Activated naive CD8-positive, alpha-beta T cell treated with anti-CD3 and anti-CD28 coated beads, Interleukin-2, amount 50 U/mL, for 16 hours (primary cell): Measurements from ENCODE around the gene PRSS12.
"Not testable (repeated sequence)": the region's sequence is repeated elsewhere in the genome, so short reads cannot be mapped to it uniquely, and the experiment has no call there.

Source experiments
- DNase-seq: peaks from one replicate; pipeline ENCODE4 v3.0.0-alpha.2; 2020; ENCODE audit warnings: low read depth, low spot score

Gene PRSS12

DNA sequence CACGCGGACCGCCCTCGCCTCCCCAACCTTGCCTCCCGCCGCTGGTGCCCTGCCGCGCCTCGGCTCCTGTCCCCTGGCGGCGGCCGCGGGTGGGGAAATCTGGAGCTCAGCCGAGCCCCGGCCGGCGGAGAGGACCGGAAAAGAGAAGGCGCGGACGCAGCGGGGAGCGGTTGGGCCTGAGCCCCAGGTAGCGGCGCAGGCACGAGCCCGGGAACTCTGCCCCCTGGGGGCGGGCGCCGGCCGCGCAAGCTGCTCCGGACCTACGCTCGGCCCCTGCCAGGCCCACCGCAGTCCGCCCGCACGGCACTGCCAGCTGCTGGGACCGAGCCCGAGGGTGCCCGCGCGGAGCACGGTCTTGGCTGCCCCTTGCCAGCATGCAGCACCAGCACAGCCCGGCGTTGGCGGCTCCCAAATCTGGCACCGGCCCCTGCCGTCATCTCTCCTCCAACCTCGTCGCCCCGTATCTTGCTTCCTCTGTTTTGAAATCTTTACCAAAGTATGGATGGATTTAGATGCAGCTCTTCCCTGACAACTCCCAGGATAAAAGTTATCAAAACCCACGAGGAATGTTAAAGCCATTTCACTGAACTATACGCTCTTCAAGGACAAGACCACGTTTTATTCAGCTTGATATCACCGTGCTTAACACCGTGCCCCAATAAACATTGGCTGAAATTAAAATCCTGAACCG, at the start of gene PRSS12:
Gene PRSS12 (minus strand): TSS at position 161 of the 691 bp plus-strand sequence. CDS start 283 bp downstream, outside the sequence.
- no peak for DNase-seq

DNA sequence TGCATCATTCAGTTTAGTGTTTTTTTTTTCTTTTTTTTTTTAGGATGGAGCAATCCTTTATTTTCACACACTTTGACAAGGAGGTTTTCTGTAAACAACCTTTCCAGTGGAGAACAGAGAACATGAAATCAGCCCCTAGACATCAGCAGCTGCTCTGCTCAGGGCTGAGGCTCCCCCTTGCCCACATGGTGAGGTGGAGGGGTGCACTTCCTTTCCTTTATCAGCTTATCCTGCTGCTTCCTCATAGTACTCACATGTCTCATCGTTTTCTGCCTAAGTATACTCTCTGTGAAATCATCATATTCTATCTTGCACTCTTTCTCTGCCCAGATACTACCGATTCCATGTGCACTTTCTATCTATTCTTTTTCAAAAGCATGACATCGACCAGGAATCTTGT, 47.6 kb upstream of the PRSS12 start:
- no peak for DNase-seq

DNA sequence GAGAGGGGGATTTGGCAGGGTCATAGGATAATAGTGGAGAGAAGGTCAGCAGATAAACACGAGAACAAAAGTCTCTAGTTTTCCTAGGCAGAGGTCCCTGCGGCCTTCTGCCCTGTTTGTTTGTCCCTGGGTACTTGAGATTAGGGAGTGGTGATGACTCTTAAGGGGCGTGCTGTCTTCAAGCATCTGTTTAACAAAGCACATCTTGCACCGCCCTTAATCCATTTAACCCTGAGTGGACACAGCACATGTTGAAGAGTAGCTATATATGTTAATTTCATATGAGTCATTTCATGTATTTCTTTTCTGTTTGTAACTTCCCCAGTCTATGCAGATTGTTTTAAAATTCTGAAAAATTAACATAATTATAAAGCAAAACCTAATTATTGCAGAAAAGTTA, 47.1 kb upstream of the PRSS12 start:
- not testable (repeated sequence) for DNase-seq

DNA sequence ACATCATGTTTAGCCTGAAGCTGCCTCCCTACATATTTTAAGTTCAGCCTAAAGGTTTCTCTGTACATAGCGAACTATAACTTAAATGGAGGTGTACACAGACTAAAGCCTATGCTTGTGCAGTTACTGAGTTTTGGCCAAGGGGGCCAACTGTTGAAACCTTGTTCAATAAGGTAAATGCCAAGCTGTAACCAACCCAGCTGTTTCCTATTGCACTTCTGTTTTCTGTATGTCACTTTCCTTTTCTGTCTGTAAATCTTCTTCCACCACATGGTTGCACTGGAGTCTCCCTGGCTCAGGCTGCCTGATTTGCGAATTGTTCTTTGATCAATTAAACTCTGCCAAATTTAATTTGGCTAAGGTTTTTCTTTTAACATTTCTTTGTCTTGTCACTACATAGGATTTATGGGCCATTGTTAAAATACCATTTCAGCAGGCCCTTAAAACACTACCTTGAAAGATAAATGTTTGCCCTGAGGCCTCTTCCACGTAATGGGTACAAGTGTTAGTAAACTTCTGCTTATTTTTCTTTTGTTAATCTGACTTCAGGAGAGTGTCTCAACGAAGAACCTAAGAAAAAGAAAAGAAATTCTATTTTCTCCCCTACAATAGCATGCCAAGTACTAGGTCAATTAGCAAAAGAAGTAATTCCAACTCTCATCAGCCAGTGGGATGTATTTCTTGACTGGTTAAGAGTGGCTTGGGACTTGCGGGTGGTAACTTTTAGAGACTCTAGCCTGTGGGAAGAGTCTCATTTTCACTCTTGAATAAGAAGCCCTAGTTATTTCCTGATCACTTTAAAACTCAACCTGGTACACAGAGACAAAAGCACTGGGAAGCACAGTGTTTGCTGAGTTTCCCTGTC, 45.7 kb upstream of the PRSS12 start:
- no peak for DNase-seq

- DNase-seq, result no peak
Measured at GRCh38 chr4:118397623-118397979, 44.8 kb upstream of the PRSS12 start.

GRCh38 chr4:118396881-118397622, 44.2 kb upstream of the PRSS12 start:
- DNase-seq, result no peak

DNA sequence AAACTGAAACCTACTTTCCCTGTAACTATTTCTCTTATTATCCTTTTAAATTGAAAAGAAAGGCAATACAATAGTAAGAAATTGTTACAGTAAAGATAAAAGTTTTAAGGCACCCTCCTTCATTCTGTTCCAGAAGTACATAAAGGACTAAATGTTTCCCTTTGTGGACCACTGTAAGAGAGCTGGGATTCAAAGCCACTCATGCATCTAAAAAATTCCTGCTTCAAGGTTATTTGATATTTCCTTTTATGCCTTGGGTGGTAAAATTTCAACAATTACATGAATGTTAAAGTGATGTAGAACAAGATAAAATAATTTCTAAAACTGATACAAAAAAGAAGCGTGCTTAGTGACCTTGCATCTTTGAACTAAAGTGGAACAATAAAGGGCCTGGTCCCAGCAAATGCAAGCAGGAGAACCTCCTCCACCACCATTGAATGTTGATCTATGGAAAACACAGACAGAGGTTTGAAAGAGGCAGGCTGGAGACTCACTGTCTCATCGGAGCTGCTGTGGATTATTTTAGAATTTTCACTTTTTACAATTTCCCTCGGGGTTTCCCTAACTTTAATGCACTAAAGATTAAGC, 42.3 kb upstream of the PRSS12 start:
- DNase-seq, result no peak

- DNase-seq, result not testable (repeated sequence)
Measured at GRCh38 chr4:118392509-118392908, 39.7 kb upstream of the PRSS12 start.

DNA sequence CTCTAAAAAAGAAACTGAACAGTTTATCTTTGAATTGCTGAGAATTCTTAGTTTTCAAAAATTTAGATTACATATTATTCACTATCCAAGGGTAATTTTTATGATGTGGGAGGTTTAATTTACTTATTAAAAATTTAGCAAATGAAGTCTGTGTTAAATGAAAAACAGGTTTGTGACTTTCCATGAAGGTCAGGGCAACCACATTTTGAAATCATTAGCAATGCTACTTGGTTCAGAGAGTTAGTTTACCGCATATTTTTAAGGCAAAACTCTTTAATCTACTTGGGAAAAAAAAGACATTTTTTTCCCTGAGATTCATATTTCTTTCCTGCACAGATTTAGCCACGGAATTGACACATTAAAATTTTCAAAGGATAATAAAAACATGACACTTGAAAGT, 37.3 kb upstream of the PRSS12 start:
- DNase-seq, result no peak

GRCh38 chr4:118389721-118390120, 36.9 kb upstream of the PRSS12 start:
- DNase-seq, result no peak

GRCh38 chr4:118388606-118389005, 35.8 kb upstream of the PRSS12 start:
- DNase-seq, result no peak

GRCh38 chr4:118381902-118382301, 29.1 kb upstream of the PRSS12 start:
- no peak for DNase-seq

GRCh38 chr4:118373614-118374255, 20.9 kb upstream of the PRSS12 start:
- DNase-seq, result no peak

DNA sequence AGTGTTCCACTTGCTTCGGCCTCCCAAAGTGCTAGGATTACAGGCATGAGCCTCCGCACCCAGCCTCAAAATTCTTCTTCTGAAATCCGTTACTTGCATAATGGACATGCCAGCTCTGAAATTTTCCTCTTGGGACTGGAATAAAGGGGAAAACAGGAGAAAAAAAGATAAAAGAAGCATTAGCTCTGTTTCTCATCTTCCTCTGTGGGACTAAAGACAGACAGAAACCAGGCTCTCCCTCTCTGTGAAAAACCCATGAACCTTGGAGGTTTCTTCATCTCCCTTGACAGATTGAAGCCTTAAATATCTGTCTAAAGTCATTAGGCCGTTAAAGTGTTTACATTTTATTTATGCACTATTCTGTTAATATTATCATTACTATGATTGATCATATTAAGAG, 19.4 kb upstream of the PRSS12 start:
- DNase-seq, result no peak

GRCh38 chr4:118369231-118369630, 16.4 kb upstream of the PRSS12 start:
- no peak for DNase-seq

- no peak for DNase-seq
Measured at GRCh38 chr4:118367872-118368271, 15.1 kb upstream of the PRSS12 start.

DNA sequence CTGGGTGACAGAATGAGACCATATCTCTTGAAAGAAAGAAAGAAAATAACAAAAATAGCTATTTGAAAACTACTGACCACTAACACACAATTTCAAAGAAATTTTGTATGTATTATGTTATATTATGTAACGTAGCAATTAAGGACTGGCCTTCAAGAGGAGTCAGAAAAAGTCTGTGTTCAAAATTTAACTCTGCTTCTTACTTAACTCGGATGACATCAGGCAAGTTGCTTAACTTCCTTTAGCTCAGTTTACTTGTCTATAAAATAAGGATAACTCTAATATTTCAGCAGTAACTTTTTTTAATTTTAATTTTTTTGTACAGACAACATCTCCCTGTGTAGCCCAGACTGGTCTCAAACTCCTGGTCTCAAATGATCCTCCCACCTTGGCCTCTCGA, 14.6 kb upstream of the PRSS12 start:
- no peak for DNase-seq

- DNase-seq, result no peak
Measured at GRCh38 chr4:118363166-118363565, 10.4 kb upstream of the PRSS12 start.

DNA sequence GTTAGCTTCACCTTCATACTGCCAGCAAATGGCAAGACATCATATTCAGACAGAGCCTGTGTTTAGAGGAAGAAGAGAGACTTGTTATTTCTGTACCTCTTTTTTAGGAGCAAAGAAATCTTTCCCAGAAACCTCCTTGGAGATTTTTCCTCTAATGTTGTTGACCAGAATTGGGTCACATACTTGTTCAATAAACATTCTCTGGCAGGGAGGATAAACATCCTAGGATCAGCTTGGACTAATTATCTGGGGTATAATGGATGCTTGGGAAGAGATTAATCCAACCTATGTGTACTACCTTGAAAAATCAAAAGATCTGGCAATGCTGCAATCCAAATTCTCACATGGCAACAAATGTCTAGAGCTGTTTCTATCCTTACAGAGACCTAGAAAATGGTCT, 8.4 kb upstream of the PRSS12 start:
- no peak for DNase-seq

DNA sequence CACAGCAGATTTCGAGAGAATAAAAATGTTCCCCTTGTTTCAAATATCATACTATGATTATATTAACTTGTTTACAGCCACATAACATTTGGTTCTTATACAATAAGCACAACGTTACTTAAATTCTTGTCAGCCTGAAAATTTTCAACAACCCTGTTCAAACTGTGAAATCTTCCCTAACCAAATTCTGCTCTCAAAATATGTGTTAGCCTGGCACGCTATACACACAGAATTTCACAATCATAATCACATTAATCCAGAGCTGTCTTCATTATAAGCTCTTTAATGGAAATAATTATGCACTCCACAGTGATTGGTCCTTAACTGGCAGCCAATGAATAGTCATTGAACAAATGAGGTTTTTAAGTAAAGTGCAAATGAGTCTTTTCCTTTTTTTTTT, 7.3 kb upstream of the PRSS12 start:
- DNase-seq, result no peak

DNA sequence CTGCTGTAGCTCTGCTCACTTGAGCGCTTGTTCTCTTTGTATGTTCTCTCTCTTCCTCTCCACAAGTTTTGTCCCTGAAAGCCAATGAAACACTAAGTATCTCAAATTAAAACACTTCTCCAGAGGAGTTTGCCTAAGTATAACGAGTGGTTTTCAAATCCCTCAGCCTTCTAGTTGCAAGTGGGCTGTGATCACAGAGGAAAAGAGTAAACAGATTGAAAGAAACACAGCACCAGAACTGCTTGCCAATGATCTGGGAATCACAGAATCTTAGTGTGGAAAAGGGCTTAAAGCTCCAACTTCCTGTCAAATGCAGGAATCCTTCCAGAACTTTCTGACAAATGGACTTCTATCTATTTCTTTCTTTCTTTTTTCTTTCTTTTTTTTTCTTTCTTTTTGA, 4.8 kb upstream of the PRSS12 start:
- DNase-seq, result no peak

- no peak for DNase-seq
Measured at GRCh38 chr4:118356731-118357130, 3.9 kb upstream of the PRSS12 start.
